Epithelial cell of proximal tubule (primary cell): Measurements from ENCODE around the gene TTC32. TPM values are rescaled to one million over a fixed set of nuclear protein-coding genes. Genes with fewer than 3 reads are reported as not detected.
"Not testable (repeated sequence)": the region's sequence is repeated elsewhere in the genome, so short reads cannot be mapped to it uniquely, and the experiment has no call there.

ENCODE experiments used
- DNase-seq: peaks from one replicate; pipeline ENCODE4 v3.0.0-alpha.2; 2011; ENCODE audit warnings: low read depth
- H3K4me3 ChIP-seq: 2 replicates; pipeline ENCODE4 v1.5.1; 2011; ENCODE audit warnings: low read depth, mild to moderate bottlenecking, low read length
- total RNA-seq: library from RNA; depleted of rRNA; stranded (reverse); fragments of >200 nt; gene quantifications from 2 replicates; pipeline ENCODE4 v1.2.3, GENCODE V29; 2015
- TF ChIP-seq, protein P1 (sequence below): conservative IDR thresholded peaks from 2 replicates; pipeline ENCODE4 v1.5.1; 2012; ENCODE audit warnings: low read depth, mild to moderate bottlenecking, low read length

Gene TTC32
- total RNA-seq, 1 donor from 2014 or later, result 6.5 TPM

DNA sequence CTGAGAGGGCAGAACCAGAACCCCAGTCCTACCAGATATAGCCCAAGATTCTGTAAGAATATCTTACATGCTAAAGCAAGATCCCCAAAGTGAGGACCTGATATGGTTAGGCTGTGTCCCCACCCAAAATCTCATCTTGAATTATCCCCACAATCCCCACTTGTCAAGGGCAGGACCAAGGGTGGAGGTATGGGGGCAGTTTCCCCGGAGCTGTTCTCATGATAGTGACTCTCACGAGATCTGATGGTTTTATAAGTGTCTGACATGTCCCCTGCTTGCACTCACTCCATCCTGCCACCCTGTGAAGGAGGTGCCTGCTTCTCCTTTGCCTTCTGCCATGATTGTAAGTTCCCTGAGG lies 19.9 kb downstream of the TTC32 start:
- no peak overlapping the region for H3K4me3 ChIP-seq
- DNase-seq, result no peak

DNA sequence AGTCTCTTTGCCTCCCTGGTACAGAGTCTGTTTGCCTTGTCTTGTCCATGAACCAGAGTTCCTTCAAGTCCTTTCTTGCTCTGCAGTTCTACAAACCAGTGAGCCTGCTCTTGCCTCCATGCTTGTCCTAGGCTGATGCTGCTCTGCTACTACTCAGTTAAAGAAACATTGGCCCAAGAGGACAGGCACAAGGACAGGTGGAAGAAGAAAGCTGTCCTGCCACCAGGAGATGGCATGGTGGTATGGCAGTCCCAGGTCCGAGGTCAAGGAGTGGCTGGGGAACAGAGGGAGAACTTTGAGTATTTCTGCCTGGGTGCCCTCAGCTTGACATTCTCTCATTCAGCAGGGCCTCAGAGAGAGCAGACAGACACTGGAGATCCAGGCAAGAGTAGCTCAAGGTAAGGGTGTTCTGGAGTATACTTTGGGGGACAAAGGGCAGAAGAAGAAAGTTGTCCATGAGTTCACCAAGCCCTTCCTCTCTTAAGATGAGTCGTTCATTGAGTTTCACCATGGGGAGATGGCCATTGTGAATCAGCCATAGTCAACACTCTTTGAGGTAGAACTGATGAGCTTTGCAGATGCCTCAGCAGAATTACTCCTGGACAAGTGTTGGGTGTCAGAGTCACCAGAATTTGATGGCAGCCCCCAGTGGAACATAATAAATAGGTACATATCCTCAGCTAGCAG lies 20.4 kb downstream of the TTC32 start:
- TF ChIP-seq, protein P1, sequence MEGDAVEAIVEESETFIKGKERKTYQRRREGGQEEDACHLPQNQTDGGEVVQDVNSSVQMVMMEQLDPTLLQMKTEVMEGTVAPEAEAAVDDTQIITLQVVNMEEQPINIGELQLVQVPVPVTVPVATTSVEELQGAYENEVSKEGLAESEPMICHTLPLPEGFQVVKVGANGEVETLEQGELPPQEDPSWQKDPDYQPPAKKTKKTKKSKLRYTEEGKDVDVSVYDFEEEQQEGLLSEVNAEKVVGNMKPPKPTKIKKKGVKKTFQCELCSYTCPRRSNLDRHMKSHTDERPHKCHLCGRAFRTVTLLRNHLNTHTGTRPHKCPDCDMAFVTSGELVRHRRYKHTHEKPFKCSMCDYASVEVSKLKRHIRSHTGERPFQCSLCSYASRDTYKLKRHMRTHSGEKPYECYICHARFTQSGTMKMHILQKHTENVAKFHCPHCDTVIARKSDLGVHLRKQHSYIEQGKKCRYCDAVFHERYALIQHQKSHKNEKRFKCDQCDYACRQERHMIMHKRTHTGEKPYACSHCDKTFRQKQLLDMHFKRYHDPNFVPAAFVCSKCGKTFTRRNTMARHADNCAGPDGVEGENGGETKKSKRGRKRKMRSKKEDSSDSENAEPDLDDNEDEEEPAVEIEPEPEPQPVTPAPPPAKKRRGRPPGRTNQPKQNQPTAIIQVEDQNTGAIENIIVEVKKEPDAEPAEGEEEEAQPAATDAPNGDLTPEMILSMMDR, result no peak
- DNase-seq, result no peak
- H3K4me3 ChIP-seq, result no peak overlapping the region

More for the DNA sequence above, 19.9 kb downstream of the TTC32 start:
- TF ChIP-seq, protein P1, result no peak

DNA sequence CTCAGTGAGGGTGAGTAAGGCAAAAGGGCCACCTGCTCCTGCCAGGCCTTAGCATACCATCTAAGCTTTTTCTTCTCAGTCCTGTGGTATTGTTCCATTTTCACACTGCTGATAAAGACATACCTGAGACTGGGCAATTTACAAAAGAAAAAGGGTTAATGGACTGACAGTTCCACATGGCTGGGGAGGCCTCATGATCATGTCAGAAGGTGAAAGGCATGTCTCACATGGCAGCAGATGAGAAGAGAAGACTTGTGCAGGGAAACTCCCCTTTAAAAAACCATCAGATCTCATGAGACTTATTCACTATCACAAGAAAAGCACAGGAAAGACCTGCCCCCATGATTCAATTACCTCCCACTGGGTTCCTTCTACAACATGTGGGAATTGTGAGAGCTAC lies 21.6 kb downstream of the TTC32 start:
- DNase-seq, H3K4me3 ChIP-seq: not testable (repeated sequence)

DNA sequence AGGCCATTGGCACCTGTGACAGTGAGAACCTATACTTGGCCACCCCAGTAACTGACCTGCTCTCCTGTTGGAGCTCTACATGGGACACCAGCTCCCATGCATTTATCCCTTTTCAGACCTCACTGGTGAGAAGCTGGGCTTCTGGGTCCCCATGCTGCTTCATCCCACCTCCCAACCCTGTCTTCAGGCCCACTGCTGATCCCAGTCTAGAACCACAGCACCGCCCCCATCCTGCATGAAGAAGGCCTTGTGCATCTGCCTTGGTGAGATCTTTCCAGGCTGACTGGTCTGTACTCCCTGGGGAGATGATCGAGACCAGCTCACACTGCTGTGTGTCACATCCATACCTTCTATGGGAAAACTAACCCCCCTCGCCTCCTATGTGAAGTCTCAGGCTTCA lies 22.7 kb downstream of the TTC32 start:
- TF ChIP-seq, protein P1, result no peak
- no peak overlapping the region for H3K4me3 ChIP-seq
- DNase-seq, result no peak

DNA sequence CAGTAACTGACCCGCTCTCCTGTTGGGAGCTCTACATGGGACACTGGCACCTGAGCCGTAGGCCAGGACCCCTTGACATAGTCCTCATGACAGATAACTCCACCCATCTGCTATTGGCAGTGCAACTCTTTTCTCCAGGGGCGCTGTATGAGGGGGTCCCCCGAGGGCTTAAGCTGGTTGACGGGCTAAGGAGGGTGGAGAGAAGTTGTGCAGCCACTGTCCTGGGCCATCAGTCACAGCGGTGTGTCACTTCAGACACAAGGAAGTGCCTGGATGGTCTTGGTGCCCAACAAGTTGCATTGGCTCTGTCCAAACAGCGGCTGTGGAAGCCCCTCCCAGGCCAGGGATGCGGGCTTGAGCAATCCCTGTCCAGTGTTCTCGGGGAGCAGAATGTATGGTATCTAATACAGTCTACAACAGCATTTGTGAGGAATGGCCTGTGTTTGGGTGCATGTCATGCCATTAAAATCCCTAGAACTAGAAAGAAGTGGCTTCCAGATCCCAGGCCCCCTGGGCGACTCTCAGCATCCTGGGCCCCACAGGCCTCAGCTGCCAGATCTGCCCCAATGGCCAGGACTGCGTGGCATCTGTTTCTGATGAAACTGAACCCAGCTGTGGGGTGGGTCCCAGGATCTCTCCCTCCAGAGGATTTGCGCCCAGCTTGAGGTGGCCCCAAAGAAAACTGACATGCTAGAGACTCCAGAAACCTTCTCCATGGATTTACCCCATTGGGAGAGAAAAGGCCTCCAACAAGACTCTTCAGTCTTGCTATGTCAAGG lies 23.3 kb downstream of the TTC32 start:
- TF ChIP-seq, protein P1, result no peak
- DNase-seq, result no peak
- H3K4me3 ChIP-seq, result no peak overlapping the region

DNA sequence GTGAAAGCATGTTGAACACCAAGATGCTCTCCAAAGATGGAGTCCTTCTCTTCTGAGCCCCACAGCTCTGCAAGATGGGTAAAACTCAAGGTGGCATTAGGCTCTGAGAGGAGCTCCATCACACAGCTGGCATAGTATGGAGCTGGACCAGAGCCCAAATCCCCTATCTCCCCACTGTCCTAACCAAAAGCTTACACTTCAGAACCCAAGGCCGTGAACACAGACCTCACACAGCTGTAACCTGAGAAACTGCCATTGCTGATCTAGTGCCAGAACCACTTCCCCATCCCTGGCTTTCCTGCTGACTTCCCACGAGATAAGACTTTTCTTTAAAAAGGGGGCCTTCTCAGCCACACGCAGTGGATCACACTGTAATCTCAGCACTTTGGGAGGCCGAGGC lies 25.0 kb downstream of the TTC32 start:
- TF ChIP-seq, protein P1, result no peak
- DNase-seq, result no peak
- no peak overlapping the region for H3K4me3 ChIP-seq

DNA sequence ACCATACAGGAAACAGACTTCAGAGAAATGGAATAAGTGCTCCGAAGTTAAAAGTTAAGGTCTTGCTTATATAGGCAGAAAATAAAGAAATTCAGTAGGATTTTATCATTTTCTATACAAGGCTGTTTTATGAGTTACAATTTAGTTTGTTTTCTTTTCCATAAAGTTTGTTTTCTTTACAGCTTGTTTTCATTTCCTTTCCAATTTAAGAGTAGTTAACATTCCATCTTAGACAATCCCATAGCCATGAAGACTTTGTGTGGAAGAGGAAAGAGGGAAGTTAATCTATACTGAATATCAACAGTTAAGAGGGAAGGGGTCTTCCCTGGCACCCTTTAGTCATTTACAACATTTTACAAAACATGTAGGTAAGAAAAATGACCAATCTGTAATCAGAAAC lies 26.5 kb downstream of the TTC32 start:
- TF ChIP-seq, protein P1, result no peak
- H3K4me3 ChIP-seq, result no peak overlapping the region
- DNase-seq, result no peak
